IgD-negative memory B cell (primary cell): ENCODE data around the gene PCGF3. TPM values are rescaled to one million over a fixed set of nuclear protein-coding genes. Genes with fewer than 3 reads are reported as not detected.
A peak's percentile ranks its signal among the peaks of the same experiment; 100 is the strongest.

ENCODE experiments used
- H3K27ac Mint-ChIP-seq, 3 donors: one replicate each; pipeline ENCODE4 v1.8.0; 2020 to 2022; ENCODE audit warnings: mild to moderate bottlenecking in 3 of 3, mixed read lengths in 3 of 3, moderate library complexity in 1 of 3
- H3K27me3 Mint-ChIP-seq: one replicate; pipeline ENCODE4 v1.8.0; 2021; ENCODE audit warnings: mixed read lengths
- H3K36me3 Mint-ChIP-seq: one replicate; pipeline ENCODE4 v1.8.0; 2020; ENCODE audit warnings: mild to moderate bottlenecking, mixed read lengths
- H3K4me1 Mint-ChIP-seq, 3 donors: one replicate each; pipeline ENCODE4 v1.8.0; 2020 to 2022; ENCODE audit warnings: mixed read lengths in 3 of 3, mild to moderate bottlenecking in 1 of 3
- H3K4me3 Mint-ChIP-seq, 4 donors: one replicate each; pipeline ENCODE4 v1.8.0; 2020 to 2022; ENCODE audit warnings: mild to moderate bottlenecking in 4 of 4, mixed read lengths in 4 of 4, moderate library complexity in 3 of 4
- H3K9me3 Mint-ChIP-seq, 3 donors: one replicate each; pipeline ENCODE4 v1.8.0; 2020 to 2021; ENCODE audit warnings: mixed read lengths in 3 of 3, mild to moderate bottlenecking in 1 of 3
- polyA plus RNA-seq: library from polyadenylated mRNA; unstranded; fragments of 300-500 nt; fragmentation: Illumina TruSeq; gene quantifications from one replicate; pipeline ENCODE4 v1.2.3, GENCODE V29; 2021

The PCGF3 gene, protein sequence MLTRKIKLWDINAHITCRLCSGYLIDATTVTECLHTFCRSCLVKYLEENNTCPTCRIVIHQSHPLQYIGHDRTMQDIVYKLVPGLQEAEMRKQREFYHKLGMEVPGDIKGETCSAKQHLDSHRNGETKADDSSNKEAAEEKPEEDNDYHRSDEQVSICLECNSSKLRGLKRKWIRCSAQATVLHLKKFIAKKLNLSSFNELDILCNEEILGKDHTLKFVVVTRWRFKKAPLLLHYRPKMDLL
- polyA plus RNA-seq, result 6.1 TPM

DNA sequence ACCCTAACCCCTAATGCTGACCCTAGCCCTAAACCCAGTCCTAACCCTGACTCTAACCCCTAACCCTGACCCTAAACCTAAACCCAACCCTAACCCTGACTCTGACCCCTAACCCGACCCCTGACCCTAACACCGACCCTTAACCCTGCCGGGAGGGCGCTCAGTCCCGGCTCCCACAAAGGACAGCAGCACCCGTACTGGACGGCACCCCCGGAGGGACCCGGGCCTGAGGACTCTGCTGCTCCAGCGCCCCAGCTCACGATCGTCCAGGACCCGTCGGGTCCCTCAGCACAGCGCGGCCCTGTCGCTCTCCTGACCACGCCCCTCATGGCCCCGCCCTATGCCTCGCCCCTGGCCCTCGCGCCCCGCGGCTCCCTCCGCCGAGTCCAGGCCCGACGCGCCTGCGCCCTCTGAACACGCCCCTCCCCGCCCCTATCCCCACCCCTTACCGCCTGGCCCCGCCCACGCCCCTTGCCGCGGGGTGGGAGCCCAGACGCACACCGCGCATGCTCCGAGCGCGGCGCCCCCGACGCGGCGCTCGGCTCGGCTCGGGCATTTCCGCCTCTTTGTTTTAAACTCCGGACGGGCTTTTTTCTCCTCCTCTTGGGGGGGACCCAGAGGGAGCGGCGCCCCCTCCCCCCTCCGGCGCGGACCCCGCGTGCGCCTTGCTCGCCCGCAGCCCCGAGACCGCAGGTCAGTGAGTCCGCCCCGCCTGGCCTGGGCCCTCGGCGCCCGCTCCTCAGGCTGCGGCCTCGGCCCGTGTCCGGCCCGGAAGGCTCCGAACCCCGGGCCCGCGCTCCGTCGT, at the start of gene PCGF3:
TSS of gene PCGF3 (plus strand) at position 555 of the 805 bp plus-strand sequence. CDS start 27,849 bp downstream, outside the sequence.
- Mint-ChIP-seq H3K4me1 (peaks cover 10 to 23% (median 16%) of the 10 kb centered on the region in 3 donors), H3K36me3 (peaks cover 5% of the 10 kb centered on the region), H3K4me3 (peak within 1 kb of the TSS; percentile 73 to 90 (median 84)), H3K9me3 (no peaks in the 10 kb centered on the region), H3K27ac (peak within 1 kb of the TSS; percentile 26 to 87 (median 71)), H3K27me3 (no peaks in the 10 kb centered on the region)

- peak overlapping the region in 1 of 3 donors; percentile 50 for H3K27ac Mint-ChIP-seq
- peaks cover 7% of the 10 kb centered on the region for H3K36me3 Mint-ChIP-seq
- no peaks in the 10 kb centered on the region for H3K27me3 Mint-ChIP-seq
- H3K9me3 Mint-ChIP-seq, result no peaks in the 10 kb centered on the region
- H3K4me3 Mint-ChIP-seq, result peak overlapping the region in 1 of 4 donors; percentile 34
- H3K4me1 Mint-ChIP-seq, result no peaks in the 10 kb centered on the region
Measured at GRCh38 chr4:656436-657337, 48.9 kb upstream of the PCGF3 start.

DNA sequence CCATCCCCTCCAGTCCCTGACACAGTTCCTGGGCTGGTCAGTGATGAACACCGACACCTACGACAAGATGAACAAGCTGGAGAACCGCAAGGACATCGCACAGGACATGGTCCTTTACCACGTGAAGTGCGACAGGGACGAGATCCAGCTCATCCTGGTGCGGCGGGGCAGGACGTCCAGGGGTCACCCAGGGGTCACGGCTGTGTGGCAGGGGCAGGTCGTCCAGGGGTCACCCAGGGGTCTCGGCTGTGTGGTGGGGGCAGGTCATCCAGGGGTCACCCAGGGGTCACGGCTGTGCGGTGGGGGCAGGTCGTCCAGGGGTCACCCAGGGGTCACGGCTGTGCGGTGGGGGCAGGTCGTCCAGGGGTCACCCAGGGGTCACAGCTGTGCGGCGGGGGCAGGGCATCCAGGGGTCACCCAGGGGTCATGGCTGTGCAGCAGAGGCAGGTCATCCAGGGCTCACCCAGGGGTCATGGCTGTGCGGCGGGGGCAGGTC, 48.2 kb upstream of the PCGF3 start:
- no peaks in the 10 kb centered on the region for H3K9me3 Mint-ChIP-seq
- H3K27ac Mint-ChIP-seq, result no peak overlapping the region
- H3K36me3 Mint-ChIP-seq, result peaks cover 7% of the 10 kb centered on the region
- no peak overlapping the region for H3K4me3 Mint-ChIP-seq
- no peaks in the 10 kb centered on the region for H3K27me3 Mint-ChIP-seq
- H3K4me1 Mint-ChIP-seq, result peaks cover 0 to 2% (median 0%) of the 10 kb centered on the region in 3 donors

DNA sequence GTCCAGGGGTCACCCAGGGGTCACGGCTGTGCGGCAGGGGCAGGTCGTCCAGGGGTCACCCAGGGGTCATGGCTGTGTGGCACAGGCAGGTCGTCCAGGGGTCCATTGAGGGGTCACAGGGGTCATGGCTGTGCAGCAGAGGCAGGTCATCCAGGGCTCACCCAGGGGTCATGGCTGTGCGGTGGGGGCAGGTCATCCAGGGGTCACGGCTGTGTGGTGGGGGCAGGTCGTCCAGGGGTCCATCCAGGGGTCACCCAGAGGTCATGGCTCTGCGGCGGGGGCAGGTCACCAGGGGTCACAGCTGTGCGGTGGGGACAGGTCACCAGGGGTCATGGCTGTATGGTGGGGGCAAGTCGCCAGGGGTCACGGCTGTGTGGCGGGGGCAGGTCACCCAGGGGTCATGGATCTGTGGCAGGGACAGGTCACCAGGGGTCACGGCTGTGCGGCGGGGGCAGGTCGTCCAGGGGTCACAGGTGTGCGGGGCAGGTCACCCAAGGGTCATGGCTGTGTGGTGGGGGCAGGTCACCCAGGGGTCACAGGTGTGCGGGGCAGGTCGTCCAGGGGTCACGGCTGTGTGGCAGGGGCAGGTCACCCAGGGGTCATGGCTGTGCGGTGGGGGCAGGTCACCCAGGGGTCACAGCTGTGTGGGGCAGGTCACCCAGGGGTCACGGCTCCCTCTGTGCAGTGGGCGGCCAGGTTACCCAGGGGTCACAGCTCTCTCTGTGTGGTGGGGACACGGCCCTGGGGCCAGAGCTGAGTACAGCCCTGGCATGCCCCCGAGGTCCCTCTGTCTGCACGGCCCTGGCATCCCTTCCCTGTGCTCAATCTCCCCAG, 47.6 kb upstream of the PCGF3 start:
- H3K27ac Mint-ChIP-seq, result no peak overlapping the region
- peaks cover 0 to 2% (median 0%) of the 10 kb centered on the region in 3 donors for H3K4me1 Mint-ChIP-seq
- no peak overlapping the region for H3K4me3 Mint-ChIP-seq
- H3K36me3 Mint-ChIP-seq, result peaks cover 4% of the 10 kb centered on the region
- no peaks in the 10 kb centered on the region for H3K27me3 Mint-ChIP-seq
- no peaks in the 10 kb centered on the region for H3K9me3 Mint-ChIP-seq

DNA sequence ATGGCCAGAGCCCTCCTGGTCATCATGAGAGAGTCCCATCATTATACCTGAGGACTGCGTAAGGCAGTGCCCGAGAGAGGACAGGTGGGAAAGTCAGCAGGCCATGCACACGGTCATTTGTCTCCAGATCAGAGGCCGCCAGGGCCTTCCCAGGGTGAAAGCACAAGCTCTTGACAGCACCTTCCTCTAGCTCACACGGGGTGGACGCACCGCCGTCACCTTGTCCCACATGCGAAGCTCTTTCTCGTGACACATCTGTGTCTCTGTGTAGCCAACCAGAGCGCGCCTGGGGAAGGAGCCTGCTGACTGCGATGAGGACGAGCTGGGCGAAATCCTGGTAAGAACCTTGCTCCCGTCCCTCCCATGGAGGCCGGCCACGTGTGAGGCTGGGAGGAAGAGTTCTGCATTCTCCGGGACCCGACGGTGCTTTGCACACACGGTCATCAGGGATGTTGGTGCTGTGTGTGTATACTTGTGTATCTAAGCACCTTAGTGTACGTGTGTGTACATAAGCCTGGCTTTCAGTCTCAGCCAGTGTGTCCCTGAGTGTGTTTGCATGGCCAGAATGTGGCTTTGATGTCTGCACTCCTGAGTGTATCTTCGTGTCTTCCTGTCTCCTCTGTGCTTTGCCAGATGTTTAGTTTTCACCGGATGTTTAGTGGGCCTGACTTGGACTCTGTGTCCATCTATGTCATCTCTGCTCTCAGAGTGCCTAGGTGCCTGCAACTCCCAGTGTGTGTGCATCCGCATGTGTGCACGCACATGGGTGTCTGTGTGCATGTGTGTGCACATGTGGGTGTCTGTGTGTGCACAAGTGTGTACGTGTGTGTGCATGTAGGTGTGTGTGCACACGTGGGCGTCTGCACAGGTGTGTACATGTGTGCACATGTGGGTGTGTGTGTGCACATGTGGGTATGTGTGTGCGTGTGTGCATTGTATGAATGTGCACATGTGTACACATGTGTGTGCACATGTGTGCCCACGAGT, 46.7 kb upstream of the PCGF3 start:
- peaks cover 4% of the 10 kb centered on the region for H3K36me3 Mint-ChIP-seq

GRCh38 chr4:659851-660250, 45.8 kb upstream of the PCGF3 start:
- H3K9me3 Mint-ChIP-seq, result no peaks in the 10 kb centered on the region
- peak overlapping the region in 1 of 3 donors; percentile 4 for H3K27ac Mint-ChIP-seq
- H3K4me1 Mint-ChIP-seq, result peaks cover 3 to 6% (median 4%) of the 10 kb centered on the region in 3 donors
- H3K36me3 Mint-ChIP-seq, result peaks cover 4% of the 10 kb centered on the region
- peak overlapping the region in 2 of 4 donors; percentile 5 to 48 for H3K4me3 Mint-ChIP-seq
- H3K27me3 Mint-ChIP-seq, result no peaks in the 10 kb centered on the region

More for the DNA sequence above, 46.7 kb upstream of the PCGF3 start:
- Mint-ChIP-seq H3K4me3 (no peak overlapping the region), H3K27ac (no peak overlapping the region), H3K27me3 (no peaks in the 10 kb centered on the region), H3K9me3 (no peaks in the 10 kb centered on the region), H3K4me1 (peaks cover 0 to 3% (median 0%) of the 10 kb centered on the region in 3 donors)

DNA sequence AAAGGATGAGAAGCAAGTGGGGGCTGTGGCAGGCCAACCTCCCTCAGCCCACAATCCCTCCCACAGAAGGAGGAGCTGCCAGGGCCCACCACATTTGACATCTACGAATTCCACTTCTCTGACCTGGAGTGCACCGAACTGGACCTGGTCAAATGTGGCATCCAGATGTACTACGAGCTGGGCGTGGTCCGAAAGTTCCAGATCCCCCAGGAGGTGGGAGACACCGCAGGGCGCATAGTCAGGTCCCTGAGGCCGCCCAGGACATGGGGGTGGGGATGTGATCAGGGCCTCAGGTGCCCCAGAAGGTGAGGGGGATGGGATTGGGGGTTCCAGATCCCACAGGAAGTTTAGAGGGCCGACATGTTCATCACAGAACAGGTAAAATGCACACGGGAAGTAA, 45.2 kb upstream of the PCGF3 start:
- H3K36me3 Mint-ChIP-seq, result peaks cover 4% of the 10 kb centered on the region
- H3K9me3 Mint-ChIP-seq, result no peaks in the 10 kb centered on the region
- peak overlapping the region in 1 of 4 donors; percentile 75 for H3K4me3 Mint-ChIP-seq
- peak overlapping the region in 1 of 3 donors; percentile 4 for H3K27ac Mint-ChIP-seq
- peaks cover 4 to 6% (median 4%) of the 10 kb centered on the region in 3 donors for H3K4me1 Mint-ChIP-seq
- no peaks in the 10 kb centered on the region for H3K27me3 Mint-ChIP-seq

- peaks cover 4 to 6% (median 6%) of the 10 kb centered on the region in 3 donors for H3K4me1 Mint-ChIP-seq
- no peaks in the 10 kb centered on the region for H3K9me3 Mint-ChIP-seq
- H3K36me3 Mint-ChIP-seq, result peaks cover 4% of the 10 kb centered on the region
- H3K27me3 Mint-ChIP-seq, result no peaks in the 10 kb centered on the region
- peak overlapping the region in 1 of 3 donors; percentile 52 for H3K27ac Mint-ChIP-seq
- H3K4me3 Mint-ChIP-seq, result peak overlapping the region in 3 of 4 donors; percentile 8 to 60 (median 12)
Measured at GRCh38 chr4:661231-661630, 44.4 kb upstream of the PCGF3 start.

GRCh38 chr4:661881-662761, 43.5 kb upstream of the PCGF3 start:
- no peaks in the 10 kb centered on the region for H3K9me3 Mint-ChIP-seq
- H3K4me1 Mint-ChIP-seq, result peaks cover 4 to 6% (median 6%) of the 10 kb centered on the region in 3 donors
- H3K4me3 Mint-ChIP-seq, result peak overlapping the region; percentile 70 to 83 (median 77)
- H3K27ac Mint-ChIP-seq, result no peak overlapping the region
- peaks cover 4% of the 10 kb centered on the region for H3K36me3 Mint-ChIP-seq
- no peaks in the 10 kb centered on the region for H3K27me3 Mint-ChIP-seq

DNA sequence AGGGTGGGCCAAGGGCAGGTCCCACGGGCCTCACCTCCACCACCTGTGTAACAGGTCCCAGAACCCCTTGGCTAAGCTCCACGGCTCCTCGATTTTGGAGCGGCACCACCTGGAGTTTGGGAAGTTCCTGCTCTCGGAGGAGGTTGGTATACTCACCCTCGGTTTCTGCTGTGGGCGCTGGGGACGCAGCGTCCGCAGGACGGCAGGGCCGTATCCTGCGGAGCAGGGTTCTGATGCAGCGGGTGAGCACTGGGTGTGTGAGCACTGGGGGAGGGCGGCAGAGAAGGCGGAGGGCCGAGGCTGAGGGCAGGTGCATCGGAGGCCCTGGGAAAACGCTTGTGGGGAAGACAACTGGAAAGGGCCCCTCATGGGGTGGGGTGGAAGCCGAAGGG, 42.6 kb upstream of the PCGF3 start:
- H3K36me3 Mint-ChIP-seq, result peaks cover 4% of the 10 kb centered on the region
- H3K4me3 Mint-ChIP-seq, result peak overlapping the region; percentile 70 to 83 (median 80)
- peaks cover 4 to 6% (median 6%) of the 10 kb centered on the region in 3 donors for H3K4me1 Mint-ChIP-seq
- H3K27me3 Mint-ChIP-seq, result no peaks in the 10 kb centered on the region
- H3K27ac Mint-ChIP-seq, result no peak overlapping the region
- no peaks in the 10 kb centered on the region for H3K9me3 Mint-ChIP-seq

DNA sequence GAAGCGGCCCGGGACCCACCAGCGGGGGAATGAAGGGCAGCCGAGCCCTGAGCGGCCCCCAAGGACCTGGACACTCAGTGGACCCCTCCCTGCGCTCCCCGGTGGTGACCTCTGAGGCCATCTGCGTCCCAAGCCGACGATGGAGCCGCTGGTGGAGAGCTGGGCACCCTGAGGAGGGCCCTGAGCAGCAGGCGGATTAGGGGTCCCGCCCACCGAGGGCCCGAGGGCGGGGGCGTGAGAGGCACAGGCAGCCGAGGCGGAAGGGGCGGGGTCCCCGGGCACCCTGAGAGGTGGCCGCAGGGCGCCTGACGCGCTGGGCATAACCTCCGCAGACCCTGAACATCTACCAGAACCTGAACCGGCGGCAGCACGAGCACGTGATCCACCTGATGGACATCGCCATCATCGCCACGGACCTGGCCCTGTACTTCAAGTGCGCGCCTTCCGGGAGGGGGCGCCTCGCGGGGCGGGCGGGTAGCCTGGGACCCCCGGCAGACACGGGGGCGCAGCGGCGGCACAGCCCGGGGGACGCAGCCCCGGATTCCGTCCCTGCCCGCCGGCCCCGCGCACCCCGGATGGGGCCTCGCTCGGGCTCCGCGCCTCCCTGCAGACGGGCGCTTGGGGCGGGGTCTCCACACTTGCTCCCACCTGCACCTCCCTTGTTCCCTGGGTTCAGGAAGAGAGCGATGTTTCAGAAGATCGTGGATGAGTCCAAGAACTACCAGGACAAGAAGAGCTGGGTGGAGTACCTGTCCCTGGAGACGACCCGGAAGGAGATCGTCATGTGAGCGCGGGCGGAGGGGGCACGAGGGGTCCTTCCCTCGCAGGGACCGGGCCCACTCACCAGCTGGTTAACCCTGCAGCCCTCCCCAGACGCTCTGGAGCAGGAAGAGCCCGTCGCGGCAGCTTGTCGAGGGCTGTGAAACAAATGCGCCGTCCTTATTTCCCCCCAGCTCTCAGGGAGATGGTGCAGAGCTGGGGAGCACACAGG, 41.9 kb upstream of the PCGF3 start:
- Mint-ChIP-seq H3K27me3 (no peaks in the 10 kb centered on the region), H3K4me1 (peaks cover 4 to 6% (median 6%) of the 10 kb centered on the region in 3 donors), H3K27ac (peak overlapping the region in 1 of 3 donors; percentile 39), H3K36me3 (peaks cover 4% of the 10 kb centered on the region), H3K9me3 (no peaks in the 10 kb centered on the region), H3K4me3 (peak overlapping the region; percentile 80 to 89 (median 85))
